Hepatocyte (in vitro differentiated cells): ENCODE measurements around the gene COQ5.

Experiments
- EZH2 ChIP-seq: fragments of 200-600 bp; sonication (generic); IDR thresholded peaks from 2 replicates; pipeline ENCODE4 v1.6.1; 2016; ENCODE audit warnings: antibody characterized with exemption, mild to moderate bottlenecking, borderline replicate concordance
- EZH2phosphoT487 ChIP-seq: fragments of 200-600 bp; sonication (generic); IDR thresholded peaks from one replicate; pipeline ENCODE4 v1.6.1; 2018; ENCODE audit warnings: antibody characterized with exemption, mild to moderate bottlenecking, low read depth, moderate library complexity; ENCODE audit not compliant: unreplicated experiment, severe bottlenecking
- TF ChIP-seq, protein P1 (sequence below): fragments of 200-600 bp; sonication (generic); IDR thresholded peaks from 2 replicates; pipeline ENCODE4 v1.5.1; 2016; ENCODE audit warnings: antibody characterized with exemption, mild to moderate bottlenecking; ENCODE audit not compliant: poor library complexity

DNA sequence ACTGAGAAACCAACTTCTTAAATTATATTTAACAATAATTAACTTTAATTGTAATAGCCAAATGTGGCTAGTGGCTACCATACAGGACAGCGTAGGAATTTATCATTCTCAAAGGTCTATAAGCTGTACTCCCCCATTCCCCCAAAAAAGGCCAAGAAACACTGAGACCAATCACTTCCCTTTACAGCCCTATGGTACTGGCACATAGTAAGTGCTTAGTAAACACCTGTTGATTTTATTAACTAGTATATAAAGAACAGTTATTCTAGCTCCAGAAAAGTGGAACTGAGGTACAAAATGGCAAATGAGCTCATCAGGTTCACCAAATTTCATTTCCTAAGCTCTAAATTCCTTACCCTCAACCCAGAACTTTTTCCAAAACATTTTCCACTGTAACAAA, 53.3 kb downstream of the COQ5 start:
- TF ChIP-seq, protein P1, sequence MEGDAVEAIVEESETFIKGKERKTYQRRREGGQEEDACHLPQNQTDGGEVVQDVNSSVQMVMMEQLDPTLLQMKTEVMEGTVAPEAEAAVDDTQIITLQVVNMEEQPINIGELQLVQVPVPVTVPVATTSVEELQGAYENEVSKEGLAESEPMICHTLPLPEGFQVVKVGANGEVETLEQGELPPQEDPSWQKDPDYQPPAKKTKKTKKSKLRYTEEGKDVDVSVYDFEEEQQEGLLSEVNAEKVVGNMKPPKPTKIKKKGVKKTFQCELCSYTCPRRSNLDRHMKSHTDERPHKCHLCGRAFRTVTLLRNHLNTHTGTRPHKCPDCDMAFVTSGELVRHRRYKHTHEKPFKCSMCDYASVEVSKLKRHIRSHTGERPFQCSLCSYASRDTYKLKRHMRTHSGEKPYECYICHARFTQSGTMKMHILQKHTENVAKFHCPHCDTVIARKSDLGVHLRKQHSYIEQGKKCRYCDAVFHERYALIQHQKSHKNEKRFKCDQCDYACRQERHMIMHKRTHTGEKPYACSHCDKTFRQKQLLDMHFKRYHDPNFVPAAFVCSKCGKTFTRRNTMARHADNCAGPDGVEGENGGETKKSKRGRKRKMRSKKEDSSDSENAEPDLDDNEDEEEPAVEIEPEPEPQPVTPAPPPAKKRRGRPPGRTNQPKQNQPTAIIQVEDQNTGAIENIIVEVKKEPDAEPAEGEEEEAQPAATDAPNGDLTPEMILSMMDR, result no peak
- no peak for TF ChIP-seq EZH2
- no peak for TF ChIP-seq EZH2phosphoT487
